OCI-LY3 (cell line): ENCODE data around the gene PIK3AP1.

Source experiments
- CTCF ChIP-seq: fragments of 200-600, 300-600 bp; sonication (generic); IDR thresholded peaks from 2 replicates; pipeline ENCODE4 v1.5.1; 2014; ENCODE audit warnings: antibody characterized with exemption, low read length, low read depth
- EZH2phosphoT487 ChIP-seq: fragments of 200-600 bp; shearing (Covaris generic); IDR thresholded peaks from 2 replicates; pipeline ENCODE4 v1.6.1; 2018; ENCODE audit warnings: antibody characterized with exemption, mixed run types, low read depth

GRCh38 chr10:96642973-96643372, 77.3 kb downstream of the PIK3AP1 start:
- TF ChIP-seq CTCF: peak; percentile 79
- TF ChIP-seq EZH2phosphoT487: no peak
